Lower leg skin (tissue), 4 donors: ENCODE results near the gene SRMS. TPM values are rescaled to one million over a fixed set of nuclear protein-coding genes. Genes with fewer than 3 reads are reported as not detected.

Experiments used
- DNase-seq, 2 donors: peaks; one replicate each; pipeline ENCODE4 v3.0.0-alpha.2; 2019; ENCODE audit warnings: low spot score in 2 of 2
- H3K4me3 ChIP-seq: fragments of 200-600 bp; sonication (generic); 2 replicates; pipeline ENCODE4 v1.5.1; 2017; ENCODE audit warnings: mild to moderate bottlenecking, low read depth; ENCODE audit not compliant: poor library complexity, severe bottlenecking
- POLR2A ChIP-seq, 2 donors: fragments of 450-650 bp; IDR thresholded peaks; one replicate each; pipeline ENCODE4 v1.6.1; 2016 to 2017; ENCODE audit warnings: antibody characterized with exemption in 2 of 2, mild to moderate bottlenecking in 1 of 2, moderate library complexity in 1 of 2
- WGBS, 2 donors: methylation state at CpG; one replicate each; pipeline ENCODE4 v1.1.5; 2018; 5-methylcytosine and 5-hydroxymethylcytosine counted together
- intact Hi-C: fragments of 100-400 bp; cut with DNase I; formaldehyde crosslinking; loops from one replicate; pipeline ENCODE4 v1.15.0; 2023; ENCODE audit warnings: low total_unique reads
- total RNA-seq, 4 donors: library from RNA; depleted of rRNA; stranded (reverse); fragments of >200 nt; gene quantifications; one replicate each; pipeline ENCODE4 v1.1.0, GENCODE V29; 2016
- TF ChIP-seq, protein P1 (sequence below), 3 donors: fragments of 450-650 bp; IDR thresholded peaks; one replicate each; pipeline ENCODE4 v1.5.1; 2016; ENCODE audit warnings: antibody characterized with exemption in 3 of 3, mild to moderate bottlenecking in 3 of 3, moderate library complexity in 2 of 3

The SRMS gene
- total RNA-seq, 4 donors from 2014 or later = 0.16 to 0.59 (median 0.37) TPM; not detected in 1

GRCh38 chr20:63580796-63581461 is 33.4 kb upstream of the SRMS start:
- intact Hi-C loops = no loop called here
- WGBS, 2 donors = 37 to 38% methylated on average over 10 of the region's 12 CpGs
- no peak for DNase-seq
- TF ChIP-seq POLR2A (IDR thresholded peaks at IDR 0.05) = no peak
- TF ChIP-seq, protein P1, sequence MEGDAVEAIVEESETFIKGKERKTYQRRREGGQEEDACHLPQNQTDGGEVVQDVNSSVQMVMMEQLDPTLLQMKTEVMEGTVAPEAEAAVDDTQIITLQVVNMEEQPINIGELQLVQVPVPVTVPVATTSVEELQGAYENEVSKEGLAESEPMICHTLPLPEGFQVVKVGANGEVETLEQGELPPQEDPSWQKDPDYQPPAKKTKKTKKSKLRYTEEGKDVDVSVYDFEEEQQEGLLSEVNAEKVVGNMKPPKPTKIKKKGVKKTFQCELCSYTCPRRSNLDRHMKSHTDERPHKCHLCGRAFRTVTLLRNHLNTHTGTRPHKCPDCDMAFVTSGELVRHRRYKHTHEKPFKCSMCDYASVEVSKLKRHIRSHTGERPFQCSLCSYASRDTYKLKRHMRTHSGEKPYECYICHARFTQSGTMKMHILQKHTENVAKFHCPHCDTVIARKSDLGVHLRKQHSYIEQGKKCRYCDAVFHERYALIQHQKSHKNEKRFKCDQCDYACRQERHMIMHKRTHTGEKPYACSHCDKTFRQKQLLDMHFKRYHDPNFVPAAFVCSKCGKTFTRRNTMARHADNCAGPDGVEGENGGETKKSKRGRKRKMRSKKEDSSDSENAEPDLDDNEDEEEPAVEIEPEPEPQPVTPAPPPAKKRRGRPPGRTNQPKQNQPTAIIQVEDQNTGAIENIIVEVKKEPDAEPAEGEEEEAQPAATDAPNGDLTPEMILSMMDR (IDR thresholded peaks at IDR 0.05) = no peak
- no peak overlapping the region for H3K4me3 ChIP-seq

DNA sequence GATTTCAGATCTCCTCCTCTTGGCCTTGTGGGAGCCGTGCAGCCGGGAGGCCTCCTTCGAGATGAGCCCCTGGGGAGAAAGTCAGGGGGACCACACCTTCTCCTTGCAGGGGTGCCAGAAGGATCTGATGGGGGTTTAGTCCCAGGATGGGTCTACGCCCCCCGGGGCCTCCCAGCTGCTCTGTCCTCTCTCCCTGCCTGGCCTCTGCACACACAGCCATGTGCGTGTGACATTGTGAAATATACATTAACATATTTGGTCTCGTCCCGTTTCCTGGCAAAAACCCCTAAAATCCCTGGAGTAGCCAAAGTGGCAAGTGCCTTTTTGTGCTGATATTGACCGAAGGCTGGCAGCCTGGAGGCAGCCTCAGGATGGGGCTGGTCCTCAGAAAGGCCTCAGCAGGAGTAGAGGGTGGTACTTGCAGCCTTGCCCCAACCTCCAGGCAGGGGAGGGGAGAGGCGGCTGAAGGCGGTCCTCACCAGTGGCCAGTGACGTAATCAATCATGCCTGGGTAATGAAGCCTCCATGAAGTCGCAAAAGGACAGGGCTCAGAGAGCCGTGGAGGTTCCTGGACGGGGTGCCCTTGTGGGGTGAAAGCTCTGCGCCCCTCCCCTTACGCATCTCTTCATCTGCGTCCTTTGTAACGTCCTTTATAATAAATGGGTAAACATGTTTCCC is 31.6 kb upstream of the SRMS start:
- TF ChIP-seq, protein P1 (IDR thresholded peaks at IDR 0.05) = no peak
- TF ChIP-seq POLR2A (IDR thresholded peaks at IDR 0.05) = no peak
- WGBS, 2 donors = 70 to 74% methylated on average over 19 of the region's 19 CpGs
- DNase-seq = no peak
- no peak overlapping the region for H3K4me3 ChIP-seq
- intact Hi-C loops = no loop called here

GRCh38 chr20:63578224-63579016 is 30.9 kb upstream of the SRMS start:
- WGBS, 2 donors = 82 to 85% methylated on average over 26 of the region's 26 CpGs
- intact Hi-C loops = no loop called here
- H3K4me3 ChIP-seq = no peak overlapping the region
- no peak for DNase-seq
- no peak for TF ChIP-seq POLR2A (IDR thresholded peaks at IDR 0.05)
- TF ChIP-seq, protein P1 (IDR thresholded peaks at IDR 0.05) = no peak

DNA sequence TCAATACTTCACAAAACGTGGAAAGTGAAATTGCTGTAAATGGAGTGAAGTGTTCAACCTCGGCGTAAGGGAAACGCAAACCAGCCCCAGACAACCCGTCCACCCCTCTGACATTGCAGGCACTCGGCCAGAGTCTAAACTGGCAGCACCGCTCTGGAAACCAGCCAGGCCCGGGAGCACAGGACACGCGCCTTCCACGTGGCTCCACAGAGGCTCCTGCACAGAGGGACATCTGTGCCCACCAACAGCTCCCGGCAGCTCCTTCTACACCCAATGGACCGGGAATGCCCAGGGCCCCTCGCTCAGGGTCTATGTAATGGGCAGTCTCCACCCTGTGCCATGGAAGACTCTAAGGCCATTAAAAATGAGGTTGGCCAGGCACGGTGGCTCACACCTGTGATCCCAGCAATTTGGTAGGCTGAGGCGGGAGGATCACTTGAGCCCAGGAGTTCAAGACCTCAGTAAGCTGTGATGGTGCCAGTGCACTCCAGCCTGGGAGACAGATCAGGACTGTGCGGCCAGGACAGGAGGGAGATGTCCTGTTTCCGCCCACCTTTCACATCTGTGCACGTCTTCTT is 29.9 kb upstream of the SRMS start:
- no peak for DNase-seq
- intact Hi-C loops = no loop called here
- no peak for TF ChIP-seq POLR2A (IDR thresholded peaks at IDR 0.05)
- TF ChIP-seq, protein P1 (IDR thresholded peaks at IDR 0.05) = no peak
- no peak overlapping the region for H3K4me3 ChIP-seq
- WGBS, 2 donors = 63 to 74% methylated on average over 17 to 18 of the region's 19 CpGs

DNA sequence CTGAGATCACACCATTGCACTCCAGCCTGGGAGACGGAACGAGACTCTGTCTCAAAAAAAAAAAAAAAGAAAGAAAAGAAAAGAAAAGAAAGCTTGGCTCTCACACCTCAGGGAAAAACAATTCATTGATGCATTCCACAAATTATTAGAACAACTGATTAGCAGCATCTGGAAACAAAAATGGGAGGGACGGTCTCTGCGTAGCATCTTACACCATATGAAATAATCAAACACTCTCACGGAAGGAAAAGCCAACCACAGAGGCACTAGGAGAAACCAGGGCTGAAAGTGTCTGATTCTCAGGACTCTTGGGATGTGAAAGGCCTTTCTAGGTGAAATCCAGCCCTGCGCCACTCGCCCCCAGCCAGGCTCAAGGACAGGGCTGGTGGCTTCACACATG is 28.8 kb upstream of the SRMS start:
- intact Hi-C loops = no loop called here
- WGBS, 2 donors = 66 to 71% methylated on average over 7 of the region's 7 CpGs
- no peak for TF ChIP-seq POLR2A (IDR thresholded peaks at IDR 0.05)
- TF ChIP-seq, protein P1 (IDR thresholded peaks at IDR 0.05) = no peak
- no peak overlapping the region for H3K4me3 ChIP-seq
- no peak for DNase-seq
